Colonic mucosa (tissue), 4 donors: ENCODE results near the gene TCF21. TPM values are rescaled to one million over a fixed set of nuclear protein-coding genes. Genes with fewer than 3 reads are reported as not detected.

ENCODE experiments used
- DNase-seq: peaks from one replicate; pipeline ENCODE4 v3.0.0-alpha.2; 2020
- H3K27ac ChIP-seq: fragments of 200-600 bp; one replicate; pipeline ENCODE4 v1.8.0; 2021
- H3K27me3 ChIP-seq: fragments of 200-600 bp; one replicate; pipeline ENCODE4 v1.8.0; 2021
- H3K36me3 ChIP-seq: fragments of 200-600 bp; one replicate; pipeline ENCODE4 v1.8.0; 2021
- H3K4me1 ChIP-seq: fragments of 200-600 bp; one replicate; pipeline ENCODE4 v1.8.0; 2021; ENCODE audit warnings: mild to moderate bottlenecking
- H3K4me3 ChIP-seq: fragments of 200-600 bp; one replicate; pipeline ENCODE4 v1.8.0; 2021
- H3K9ac ChIP-seq, 2 donors: one replicate each; pipeline ENCODE4 v1.7.0; 2013; ENCODE audit warnings: control low read depth in 2 of 2, low read depth in 2 of 2, low read length in 2 of 2
- H3K9me3 ChIP-seq: fragments of 200-600 bp; one replicate; pipeline ENCODE4 v1.8.0; 2021
- CTCF ChIP-seq: fragments of 200-600 bp; IDR thresholded peaks from one replicate; pipeline ENCODE4 v1.8.0; 2022; ENCODE audit warnings: antibody characterized with exemption, mild to moderate bottlenecking
- intact Hi-C: fragments of 100-400 bp; cut with DNase I; formaldehyde crosslinking; loops from one replicate; pipeline ENCODE4 v1.14.1; 2022
- total RNA-seq, 2 donors: library from RNA; stranded (reverse); fragmentation: NEBNext Ultra II Directional in 1 of 2; extraction: Animal tissue kit (Norgen Biotek cat#: 25700) in 1 of 2; gene quantifications; one replicate each; pipeline ENCODE4 v1.2.1, GENCODE V29; 2021
- donor health status: healthy.
- donor health status: DM: no; HTN: no; CAD: no.
- donor health status: DM: no; HTN: no; CAD: no.

The TCF21 gene
- total RNA-seq, 2 donors from 2014 or later: 4.4 to 5.1 TPM

- Histone ChIP-seq H3K9ac (peak overlapping the region in 1 of 2 donors; percentile 27), H3K27me3 (peaks cover 79% of the 10 kb centered on the region), H3K4me3 (no peak overlapping the region), H3K36me3 (no peaks in the 10 kb centered on the region), H3K9me3 (no peaks in the 10 kb centered on the region), H3K4me1 (no peaks in the 10 kb centered on the region), H3K27ac (peak overlapping the region; percentile 57)
- no peak for DNase-seq
- intact Hi-C loops: no loop called here
- no peak for TF ChIP-seq CTCF
These were observed 5.5 kb downstream of the TCF21 start for GRCh38 chr6:133894369-133894768.

- peaks cover 74% of the 10 kb centered on the region for H3K27me3 ChIP-seq
- DNase-seq: peak; percentile 24
- no peaks in the 10 kb centered on the region for H3K36me3 ChIP-seq
- H3K4me3 ChIP-seq: no peak overlapping the region
- peak overlapping the region; percentile 57 for H3K27ac ChIP-seq
- TF ChIP-seq CTCF: no peak
- no peak overlapping the region for H3K9ac ChIP-seq
- H3K4me1 ChIP-seq: no peaks in the 10 kb centered on the region
- no peaks in the 10 kb centered on the region for H3K9me3 ChIP-seq
- intact Hi-C loops: no loop called here
These were observed 6.0 kb downstream of the TCF21 start for GRCh38 chr6:133894795-133895358.

- Histone ChIP-seq H3K36me3 (no peaks in the 10 kb centered on the region), H3K9me3 (no peaks in the 10 kb centered on the region), H3K27me3 (peaks cover 66% of the 10 kb centered on the region), H3K9ac (peak overlapping the region in 1 of 2 donors; percentile 37), H3K27ac (peak overlapping the region; percentile 57), H3K4me1 (no peaks in the 10 kb centered on the region), H3K4me3 (no peak overlapping the region)
- intact Hi-C loops: no loop called here
- DNase-seq: no peak
- no peak for TF ChIP-seq CTCF
These were observed 6.8 kb downstream of the TCF21 start for GRCh38 chr6:133895573-133896343.

- no peak for TF ChIP-seq CTCF
- Histone ChIP-seq H3K9me3 (no peaks in the 10 kb centered on the region), H3K27ac (peak overlapping the region; percentile 57), H3K36me3 (no peaks in the 10 kb centered on the region), H3K4me3 (no peak overlapping the region), H3K4me1 (no peaks in the 10 kb centered on the region), H3K27me3 (peaks cover 60% of the 10 kb centered on the region), H3K9ac (no peak overlapping the region)
- intact Hi-C loops: no loop called here
- no peak for DNase-seq
These were observed 7.4 kb downstream of the TCF21 start for GRCh38 chr6:133896344-133896721.

- no peak for DNase-seq
- Histone ChIP-seq H3K9me3 (no peaks in the 10 kb centered on the region), H3K9ac (no peak overlapping the region), H3K27me3 (peaks cover 42% of the 10 kb centered on the region), H3K4me3 (no peak overlapping the region), H3K36me3 (no peaks in the 10 kb centered on the region), H3K27ac (no peak overlapping the region), H3K4me1 (no peaks in the 10 kb centered on the region)
- intact Hi-C loops: no loop called here
- TF ChIP-seq CTCF: no peak
These were observed 9.3 kb downstream of the TCF21 start for GRCh38 chr6:133898263-133898662.
